Glomerular endothelial cell (primary cell): ENCODE data around the gene CELF5. TPM values are rescaled to one million over a fixed set of nuclear protein-coding genes. Genes with fewer than 3 reads are reported as not detected.
"Not testable (repeated sequence)": the region's sequence is repeated elsewhere in the genome, so short reads cannot be mapped to it uniquely, and the experiment has no call there.

Experiments used
- DNase-seq: peaks from one replicate; pipeline ENCODE4 v3.0.0-alpha.2; 2011; ENCODE audit warnings: low read depth, low spot score; ENCODE audit errors: extremely low read depth
- total RNA-seq: library from RNA; depleted of rRNA; stranded (reverse); fragments of >200 nt; gene quantifications from 2 replicates; pipeline ENCODE4 v1.2.3, GENCODE V29; 2015

CELF5 gene
- total RNA-seq, 1 donor from 2014 or later: 0.41 TPM

GRCh38 chr19:3287814-3288213, 63.4 kb downstream of the CELF5 start:
- no peak for DNase-seq

- DNase-seq: not testable (repeated sequence)
These were observed 64.0 kb downstream of the CELF5 start for GRCh38 chr19:3288437-3288836.

- no peak for DNase-seq
These were observed 65.6 kb downstream of the CELF5 start for GRCh38 chr19:3289971-3290569.

GRCh38 chr19:3290858-3291257, 66.4 kb downstream of the CELF5 start:
- not testable (repeated sequence) for DNase-seq

- no peak for DNase-seq
These were observed 67.2 kb downstream of the CELF5 start for GRCh38 chr19:3291644-3292043.

GRCh38 chr19:3292958-3293529, 68.6 kb downstream of the CELF5 start:
- DNase-seq: no peak

GRCh38 chr19:3293560-3293959, 69.1 kb downstream of the CELF5 start:
- no peak for DNase-seq

GRCh38 chr19:3294080-3294850, 69.8 kb downstream of the CELF5 start:
- no peak for DNase-seq

GRCh38 chr19:3295581-3295980, 71.1 kb downstream of the CELF5 start:
- no peak for DNase-seq

- DNase-seq: no peak
These were observed 71.6 kb downstream of the CELF5 start for GRCh38 chr19:3296034-3296433.

- no peak for DNase-seq
These were observed 72.0 kb downstream of the CELF5 start for GRCh38 chr19:3296446-3296845.

GRCh38 chr19:3298853-3299449, 74.5 kb downstream of the CELF5 start:
- DNase-seq: no peak

- not testable (repeated sequence) for DNase-seq
These were observed 76.1 kb downstream of the CELF5 start for GRCh38 chr19:3300566-3300965.

- DNase-seq: no peak
These were observed 78.3 kb downstream of the CELF5 start for GRCh38 chr19:3302755-3303154.

GRCh38 chr19:3304871-3305423, 80.5 kb downstream of the CELF5 start:
- peak; percentile 22 for DNase-seq

- no peak for DNase-seq
These were observed 85.3 kb downstream of the CELF5 start for GRCh38 chr19:3309724-3310123.

- DNase-seq: no peak
These were observed 85.8 kb downstream of the CELF5 start for GRCh38 chr19:3310280-3310679.

GRCh38 chr19:3310711-3311110, 86.2 kb downstream of the CELF5 start:
- DNase-seq: no peak

- DNase-seq: no peak
These were observed 88.7 kb downstream of the CELF5 start for GRCh38 chr19:3313199-3313575.

GRCh38 chr19:3314962-3315675, 90.7 kb downstream of the CELF5 start:
- DNase-seq: no peak

- no peak for DNase-seq
These were observed 91.2 kb downstream of the CELF5 start for GRCh38 chr19:3315676-3315973.
